Measurements from ENCODE around the gene TEAD1.

- TF ChIP-seq POLR2AphosphoS5 (IDR thresholded peaks at IDR 0.05; ENCODE audit: low read length): no peak
- no peak for TF ChIP-seq ZBED1 (IDR thresholded peaks at IDR 0.05; ENCODE audit: borderline replicate concordance)
- TF ChIP-seq POLR2AphosphoS2 (IDR thresholded peaks at IDR 0.05; ENCODE audit: low read depth, low read length): no peak
- no peak for TF ChIP-seq ZBTB33 (IDR thresholded peaks at IDR 0.05)
- TF ChIP-seq CTCF (IDR thresholded peaks at IDR 0.05 in 2 of 3, conservative IDR thresholded peaks at IDR 0.05 in 1 of 3; ENCODE audit: control insufficient read depth in 2 of 3, extremely low read depth in 1 of 3, insufficient read depth in 1 of 3, low read depth in 3 of 3, low read length in 3 of 3): no peak
Measured at GRCh38 chr11:12727563-12728211, 53.5 kb downstream of the TEAD1 start.
